ENCODE measurements around the gene ZNF221.
"Not testable (repeated sequence)": the region's sequence is repeated elsewhere in the genome, so short reads cannot be mapped to it uniquely, and the experiment has no call there.

Gene ZNF221

GRCh38 chr19:43928820-43929219 lies 22.2 kb upstream of the ZNF221 start:
- Histone ChIP-seq H3K4me1 (ENCODE audit: control insufficient read depth, insufficient read depth, low read length, poor library complexity, severe bottlenecking) (peaks cover under 1% of the 10 kb centered on the region), H3K27ac (ENCODE audit: low read depth, low read length, severe bottlenecking) (no peak overlapping the region), H3K36me3 (ENCODE audit: control insufficient read depth, insufficient read depth, low read length) (peaks cover 86% of the 10 kb centered on the region), H3K9me3 (ENCODE audit: control insufficient read depth, low read length) (no peaks in the 10 kb centered on the region), H3K4me3 (ENCODE audit: extremely low read depth, insufficient read depth, low read length, poor library complexity, severe bottlenecking) (no peak overlapping the region)
- WGBS, 2 experiments (ENCODE audit: insufficient coverage in 2 of 2) = 92 to 100% methylated on average over 3 to 4 of the region's 5 CpGs

- Histone ChIP-seq H3K9me3 (ENCODE audit: control insufficient read depth, low read length) (no peaks in the 10 kb centered on the region), H3K36me3 (ENCODE audit: control insufficient read depth, insufficient read depth, low read length) (peaks cover 37% of the 10 kb centered on the region), H3K4me1 (ENCODE audit: control insufficient read depth, insufficient read depth, low read length, poor library complexity, severe bottlenecking) (peaks cover 4% of the 10 kb centered on the region), H3K27ac (ENCODE audit: low read depth, low read length, severe bottlenecking) (peak overlapping the region; percentile 77), H3K4me3 (ENCODE audit: extremely low read depth, insufficient read depth, low read length, poor library complexity, severe bottlenecking) (peak overlapping the region; percentile 75)
- WGBS, 2 experiments (ENCODE audit: insufficient coverage in 2 of 2) = 3 to 38% methylated on average over 6 to 8 of the region's 15 CpGs
These were observed 16.7 kb upstream of the ZNF221 start for GRCh38 chr19:43934055-43934984.

GRCh38 chr19:43934985-43935708 lies 15.9 kb upstream of the ZNF221 start, which contains the start of gene ZNF45:
Gene ZNF45 (minus strand): TSS chr19:43935282. CDS start chr19:43922185, 13,097 bp downstream.
- 0 to 1% methylated on average over 41 of the region's 42 CpGs for WGBS, 2 experiments (ENCODE audit: insufficient coverage in 2 of 2)
- Histone ChIP-seq H3K27ac (ENCODE audit: low read depth, low read length, severe bottlenecking) (peak within 1 kb of the TSS; percentile 77), H3K9me3 (ENCODE audit: control insufficient read depth, low read length) (no peaks in the 10 kb centered on the region)

GRCh38 chr19:43936188-43936587 lies 14.8 kb upstream of the ZNF221 start:
- no peaks in the 10 kb centered on the region for H3K9me3 ChIP-seq (ENCODE audit: control insufficient read depth, low read length)
- peaks cover 18% of the 10 kb centered on the region for H3K36me3 ChIP-seq (ENCODE audit: control insufficient read depth, insufficient read depth, low read length)
- H3K4me3 ChIP-seq (ENCODE audit: extremely low read depth, insufficient read depth, low read length, poor library complexity, severe bottlenecking) = no peak overlapping the region
- WGBS, 2 experiments (ENCODE audit: insufficient coverage in 2 of 2) = 83 to 100% methylated on average over 1 of the region's 5 CpGs
- H3K4me1 ChIP-seq (ENCODE audit: control insufficient read depth, insufficient read depth, low read length, poor library complexity, severe bottlenecking) = peaks cover 4% of the 10 kb centered on the region
- no peak overlapping the region for H3K27ac ChIP-seq (ENCODE audit: low read depth, low read length, severe bottlenecking)

More at GRCh38 chr19:43934985-43935708, 15.9 kb upstream of the ZNF221 start, which contains the start of gene ZNF45:
- peak within 1 kb of the TSS; percentile 75 for H3K4me3 ChIP-seq (ENCODE audit: extremely low read depth, insufficient read depth, low read length, poor library complexity, severe bottlenecking)
- peaks cover 29% of the 10 kb centered on the region for H3K36me3 ChIP-seq (ENCODE audit: control insufficient read depth, insufficient read depth, low read length)
- peaks cover 4% of the 10 kb centered on the region for H3K4me1 ChIP-seq (ENCODE audit: control insufficient read depth, insufficient read depth, low read length, poor library complexity, severe bottlenecking)

GRCh38 chr19:43939557-43940260 lies 11.3 kb upstream of the ZNF221 start:
- H3K27ac ChIP-seq (ENCODE audit: low read depth, low read length, severe bottlenecking) = no peak overlapping the region
- no peaks in the 10 kb centered on the region for H3K4me1 ChIP-seq (ENCODE audit: control insufficient read depth, insufficient read depth, low read length, poor library complexity, severe bottlenecking)
- no peaks in the 10 kb centered on the region for H3K9me3 ChIP-seq (ENCODE audit: control insufficient read depth, low read length)
- no CpG with 5 or more reads among the region's 3 CpGs for WGBS, 2 experiments (ENCODE audit: insufficient coverage in 2 of 2)
- no peak overlapping the region for H3K4me3 ChIP-seq (ENCODE audit: extremely low read depth, insufficient read depth, low read length, poor library complexity, severe bottlenecking)
- H3K36me3 ChIP-seq (ENCODE audit: control insufficient read depth, insufficient read depth, low read length) = no peaks in the 10 kb centered on the region

- 67 to 100% methylated on average over 1 of the region's 4 CpGs for WGBS, 2 experiments (ENCODE audit: insufficient coverage in 2 of 2)
- H3K27ac ChIP-seq (ENCODE audit: low read depth, low read length, severe bottlenecking) = no peak overlapping the region
- H3K36me3 ChIP-seq (ENCODE audit: control insufficient read depth, insufficient read depth, low read length) = no peaks in the 10 kb centered on the region
These were observed 10.3 kb upstream of the ZNF221 start for GRCh38 chr19:43940719-43941118.

GRCh38 chr19:43941209-43941608 lies 9.8 kb upstream of the ZNF221 start:
- no peaks in the 10 kb centered on the region for H3K36me3 ChIP-seq (ENCODE audit: control insufficient read depth, insufficient read depth, low read length)
- no CpG with 5 or more reads among the region's 5 CpGs for WGBS, 2 experiments (ENCODE audit: insufficient coverage in 2 of 2)
- no peak overlapping the region for H3K27ac ChIP-seq (ENCODE audit: low read depth, low read length, severe bottlenecking)
- no peaks in the 10 kb centered on the region for H3K9me3 ChIP-seq (ENCODE audit: control insufficient read depth, low read length)
- H3K4me1 ChIP-seq (ENCODE audit: control insufficient read depth, insufficient read depth, low read length, poor library complexity, severe bottlenecking) = no peaks in the 10 kb centered on the region
- no peak overlapping the region for H3K4me3 ChIP-seq (ENCODE audit: extremely low read depth, insufficient read depth, low read length, poor library complexity, severe bottlenecking)

More at GRCh38 chr19:43940719-43941118, 10.3 kb upstream of the ZNF221 start:
- no peaks in the 10 kb centered on the region for H3K4me1 ChIP-seq (ENCODE audit: control insufficient read depth, insufficient read depth, low read length, poor library complexity, severe bottlenecking)
- no peaks in the 10 kb centered on the region for H3K9me3 ChIP-seq (ENCODE audit: control insufficient read depth, low read length)
- H3K4me3 ChIP-seq (ENCODE audit: extremely low read depth, insufficient read depth, low read length, poor library complexity, severe bottlenecking) = no peak overlapping the region

GRCh38 chr19:43947412-43947811 lies 3.6 kb upstream of the ZNF221 start:
- H3K9me3 ChIP-seq (ENCODE audit: control insufficient read depth, low read length) = peaks cover 17% of the 10 kb centered on the region
- not testable (repeated sequence) for H3K27ac ChIP-seq (ENCODE audit: low read depth, low read length, severe bottlenecking); H3K4me3 ChIP-seq (ENCODE audit: extremely low read depth, insufficient read depth, low read length, poor library complexity, severe bottlenecking); H3K4me1 ChIP-seq (ENCODE audit: control insufficient read depth, insufficient read depth, low read length, poor library complexity, severe bottlenecking); H3K36me3 ChIP-seq (ENCODE audit: control insufficient read depth, insufficient read depth, low read length)
- WGBS, 2 experiments (ENCODE audit: insufficient coverage in 2 of 2) = no CpG with 5 or more reads among the region's 1 CpG

GRCh38 chr19:43949803-43950202 lies 1.2 kb upstream of the ZNF221 start:
- 50 to 83% methylated on average over 1 of the region's 2 CpGs for WGBS, 2 experiments (ENCODE audit: insufficient coverage in 2 of 2)
- not testable (repeated sequence) for H3K4me1 ChIP-seq (ENCODE audit: control insufficient read depth, insufficient read depth, low read length, poor library complexity, severe bottlenecking); H3K36me3 ChIP-seq (ENCODE audit: control insufficient read depth, insufficient read depth, low read length); H3K27ac ChIP-seq (ENCODE audit: low read depth, low read length, severe bottlenecking); H3K4me3 ChIP-seq (ENCODE audit: extremely low read depth, insufficient read depth, low read length, poor library complexity, severe bottlenecking)
- H3K9me3 ChIP-seq (ENCODE audit: control insufficient read depth, low read length) = peaks cover 17% of the 10 kb centered on the region

GRCh38 chr19:43956827-43957226 lies 5.8 kb downstream of the ZNF221 start:
- Histone ChIP-seq H3K4me3 (ENCODE audit: extremely low read depth, insufficient read depth, low read length, poor library complexity, severe bottlenecking) (no peak overlapping the region), H3K4me1 (ENCODE audit: control insufficient read depth, insufficient read depth, low read length, poor library complexity, severe bottlenecking) (no peaks in the 10 kb centered on the region), H3K27ac (ENCODE audit: low read depth, low read length, severe bottlenecking) (no peak overlapping the region), H3K36me3 (ENCODE audit: control insufficient read depth, insufficient read depth, low read length) (peaks cover 10% of the 10 kb centered on the region), H3K9me3 (ENCODE audit: control insufficient read depth, low read length) (peaks cover 27% of the 10 kb centered on the region)
- 92 to 100% methylated on average over 1 of the region's 3 CpGs for WGBS, 2 experiments (ENCODE audit: insufficient coverage in 2 of 2)
